Keratinocyte (primary cell): ENCODE results near the gene TMEM132C.

Experiments
- CTCF ChIP-seq, 3 experiments: IDR thresholded peaks in 1 of 3; conservative IDR thresholded peaks in 1 of 3; optimal IDR thresholded peaks in 1 of 3; 2 replicates in 2 of 3; 3 replicates in 1 of 3; pipeline versions ENCODE3 to v1.5.1; 2011; ENCODE audit warnings: low read length in 3 of 3, mild to moderate bottlenecking in 3 of 3, moderate library complexity in 2 of 3, control low read depth in 1 of 3, inconsistent platforms in 1 of 3; ENCODE audit not compliant: insufficient read depth in 2 of 3; ENCODE audit errors: extremely low read depth in 1 of 3
- EZH2 ChIP-seq: IDR thresholded peaks from one replicate; pipeline ENCODE4 v1.6.1; 2012; ENCODE audit warnings: inconsistent platforms, mild to moderate bottlenecking, low read length, moderate library complexity

- TF ChIP-seq CTCF (optimal IDR thresholded peaks at IDR 0.05 in 1 of 3, IDR thresholded peaks at IDR 0.05 in 1 of 3, conservative IDR thresholded peaks at IDR 0.05 in 1 of 3; ENCODE audit: extremely low read depth in 1 of 3, insufficient read depth in 2 of 3, low read length in 3 of 3) (no peak), EZH2 (no peak)
Observed at GRCh38 chr12:128418944-128419343, 152.0 kb downstream of the TMEM132C start.
